HepG2 (cell line): ENCODE data around the gene ABHD4.

ENCODE experiments used
- CREB1 ChIP-seq, 2 experiments: fragments of 450-650 bp in 1 of 2; IDR thresholded peaks; 2 replicates each; pipeline ENCODE4 v1.6.1; 2016 to 2017; ENCODE audit warnings: control low read depth in 1 of 2, mild to moderate bottlenecking in 1 of 2, missing compliant biosample characterization in 1 of 2, missing genetic modification characterization in 1 of 2
- ELF4 ChIP-seq: sonication (generic); formaldehyde crosslinking; IDR thresholded peaks from 2 replicates; pipeline ENCODE4 v1.5.0; 2020; ENCODE audit warnings: missing genetic modification reagents, mild to moderate bottlenecking, moderate library complexity, borderline replicate concordance
- MEF2D ChIP-seq: sonication (generic); formaldehyde crosslinking; IDR thresholded peaks from 2 replicates; pipeline ENCODE4 v1.5.1; 2020; ENCODE audit warnings: mild to moderate bottlenecking, missing genetic modification reagents
- MXD1 ChIP-seq: sonication (generic); formaldehyde crosslinking; IDR thresholded peaks from 2 replicates; pipeline ENCODE4 v1.4.0; 2020; ENCODE audit warnings: mild to moderate bottlenecking, missing genetic modification reagents
- RBM39 ChIP-seq: fragments of 200-400 bp; formaldehyde crosslinking; IDR thresholded peaks from one replicate; pipeline ENCODE4 v1.6.1; 2018; ENCODE audit warnings: antibody characterized with exemption, mild to moderate bottlenecking, low read depth, low read length; ENCODE audit not compliant: poor library complexity, severe bottlenecking
- SRSF9 ChIP-seq: fragments of 200-400 bp; formaldehyde crosslinking; IDR thresholded peaks from 2 replicates; pipeline ENCODE4 v1.6.1; 2018; ENCODE audit warnings: borderline replicate concordance, mild to moderate bottlenecking, low read depth, low read length; ENCODE audit not compliant: insufficient read depth, poor library complexity, severe bottlenecking
- TRIM24 ChIP-seq: sonication (generic); formaldehyde crosslinking; IDR thresholded peaks from 2 replicates; pipeline ENCODE4 v1.8.0; 2022; ENCODE audit warnings: mild to moderate bottlenecking, missing genetic modification reagents
- UBTF ChIP-seq: sonication (generic); formaldehyde crosslinking; IDR thresholded peaks from 2 replicates; pipeline ENCODE4 v1.4.0; 2020; ENCODE audit warnings: mild to moderate bottlenecking, missing genetic modification reagents
- YY1 ChIP-seq: IDR thresholded peaks from 2 replicates; pipeline ENCODE4 v1.6.1; 2011; ENCODE audit warnings: low read length, low read depth, moderate library complexity, mild to moderate bottlenecking; ENCODE audit not compliant: insufficient read depth, insufficient replicate concordance
- ZFP36 ChIP-seq: fragments of 150-350 bp; IDR thresholded peaks from 2 replicates; pipeline ENCODE4 v1.6.1; 2018; ENCODE audit warnings: borderline replicate concordance, low read length, low read depth; ENCODE audit not compliant: partially characterized antibody
- ZMYM2 ChIP-seq: sonication (generic); formaldehyde crosslinking; IDR thresholded peaks from 2 replicates; pipeline ENCODE4 v1.8.0; 2022; ENCODE audit warnings: mild to moderate bottlenecking, missing genetic modification reagents
- ZNF292 ChIP-seq: sonication (generic); formaldehyde crosslinking; IDR thresholded peaks from 2 replicates; pipeline ENCODE4 v1.8.1; 2022; ENCODE audit warnings: mild to moderate bottlenecking, low read depth, missing genetic modification reagents, borderline replicate concordance

GRCh38 chr14:22561661-22562579 lies 36.2 kb upstream of the ABHD4 start:
- no peak for TF ChIP-seq RBM39
- no peak for TF ChIP-seq ELF4
- no peak for TF ChIP-seq ZNF292 (CRISPR knock-in tag)
- TF ChIP-seq ZMYM2 (CRISPR knock-in tag): no peak
- TF ChIP-seq SRSF9: no peak
- TF ChIP-seq ZFP36: no peak
- TF ChIP-seq MXD1 (CRISPR knock-in tag): no peak
- TF ChIP-seq MEF2D (CRISPR knock-in tag): no peak
- TF ChIP-seq YY1: no peak
- no peak for TF ChIP-seq UBTF (CRISPR knock-in tag)
- TF ChIP-seq TRIM24: no peak
- no peak for TF ChIP-seq CREB1 (IDR thresholded peaks at IDR 0.05)
- TF ChIP-seq CREB1 (CRISPR knock-in tag; IDR thresholded peaks at IDR 0.05): no peak
